Measurements from ENCODE around the gene BRPF3.

BRPF3 gene

GRCh38 chr6:36272234-36272633 is 75.7 kb downstream of the BRPF3 start:
- DNase-seq, result no peak

DNA sequence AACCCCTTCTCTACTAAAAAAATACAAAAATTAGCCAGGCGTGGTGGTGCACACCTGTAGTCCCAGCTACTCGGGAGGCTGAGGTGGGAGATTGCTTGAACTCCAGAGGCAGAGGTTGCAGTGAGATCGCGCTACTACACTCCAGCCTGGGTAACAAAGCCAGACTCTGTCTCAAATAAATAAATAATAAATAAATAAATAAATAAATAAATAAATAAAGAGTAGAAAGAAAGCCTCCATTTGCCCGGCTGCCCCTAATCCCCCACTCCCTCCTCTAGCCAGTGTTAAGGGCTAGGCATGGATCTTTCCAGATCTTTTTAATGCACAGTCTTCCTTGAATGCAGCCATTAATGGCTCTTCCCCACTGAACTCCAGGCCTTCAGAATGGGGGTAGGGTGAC is 76.5 kb downstream of the BRPF3 start:
- DNase-seq, result no peak

- DNase-seq, result no peak
Measured at GRCh38 chr6:36273802-36274514, 77.4 kb downstream of the BRPF3 start.

- no peak for DNase-seq
Measured at GRCh38 chr6:36276581-36277536, 80.3 kb downstream of the BRPF3 start.

DNA sequence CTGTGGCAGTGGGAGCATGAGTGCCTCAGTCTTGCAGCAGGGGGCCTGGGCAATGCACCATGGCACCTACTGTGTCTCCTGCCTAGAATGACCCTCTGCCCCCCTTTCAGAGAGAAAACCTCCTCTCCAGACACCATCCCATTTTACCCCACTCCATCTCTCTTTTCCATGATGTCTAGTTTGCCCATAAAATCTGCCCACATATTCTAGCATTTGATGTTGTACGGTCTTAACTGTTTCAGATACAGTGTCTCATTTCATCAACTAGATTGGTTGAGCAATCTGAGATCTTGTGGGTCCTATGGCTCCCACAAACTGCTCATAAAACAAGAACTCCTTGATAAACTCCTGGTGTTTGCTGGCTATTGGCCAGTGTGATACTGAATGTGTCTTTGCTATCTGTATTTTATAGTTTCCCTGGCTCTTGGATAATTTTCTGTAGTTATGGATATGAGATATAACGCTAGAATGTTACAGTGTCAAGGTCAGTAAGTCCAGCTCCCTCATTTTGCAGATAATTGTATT is 81.5 kb downstream of the BRPF3 start:
- no peak for DNase-seq

DNA sequence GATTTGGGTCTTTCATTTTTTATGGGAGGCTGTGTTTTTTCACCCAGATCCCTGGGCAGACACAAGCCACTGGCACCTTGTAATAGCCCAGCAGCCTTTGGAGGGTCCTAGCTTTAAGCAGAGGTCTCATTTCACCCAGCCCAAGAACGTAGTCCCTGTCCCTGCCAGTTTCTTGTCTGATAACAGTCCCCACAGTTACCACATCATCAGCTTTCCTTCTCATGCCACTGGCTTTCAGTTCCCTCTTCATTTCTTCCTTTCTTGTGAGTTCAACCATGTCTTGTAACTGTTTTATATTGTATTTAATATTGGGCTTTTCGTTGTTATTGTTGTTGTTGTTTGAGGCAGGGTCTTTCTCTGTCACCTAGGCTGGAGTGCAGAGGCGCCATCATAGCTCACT is 83.9 kb downstream of the BRPF3 start:
- DNase-seq, result peak; percentile 69

GRCh38 chr6:36280983-36281382 is 84.4 kb downstream of the BRPF3 start:
- no peak for DNase-seq

All from suppressor macrophage treated with lipopolysaccharide for 4 hours (primary cell).